Measurements from ENCODE around the gene PVALEF.
"Not testable (repeated sequence)": the region's sequence is repeated elsewhere in the genome, so short reads cannot be mapped to it uniquely, and the experiment has no call there.

PVALEF gene

DNA sequence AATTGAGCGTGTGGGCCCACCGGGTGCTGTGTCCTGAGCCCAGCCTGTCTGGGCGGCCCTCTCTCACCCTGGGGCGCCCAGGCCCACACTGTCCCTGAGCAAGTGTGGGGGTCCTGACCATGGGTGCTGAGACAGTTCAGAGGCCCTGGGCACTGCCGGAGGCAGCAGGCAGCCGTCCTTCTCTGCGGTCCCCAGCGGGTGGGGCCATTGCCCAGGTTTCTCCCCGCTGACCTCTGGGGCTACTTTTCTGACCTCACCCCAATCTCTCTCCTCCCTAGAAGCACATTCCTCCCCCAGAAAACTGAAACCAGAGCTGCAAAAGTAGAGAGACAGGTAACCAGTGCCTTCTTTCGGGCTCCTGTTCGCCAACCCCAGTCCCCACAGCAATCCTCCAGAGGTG, 36.0 kb upstream of the PVALEF start:
- DNase-seq, result no peak

DNA sequence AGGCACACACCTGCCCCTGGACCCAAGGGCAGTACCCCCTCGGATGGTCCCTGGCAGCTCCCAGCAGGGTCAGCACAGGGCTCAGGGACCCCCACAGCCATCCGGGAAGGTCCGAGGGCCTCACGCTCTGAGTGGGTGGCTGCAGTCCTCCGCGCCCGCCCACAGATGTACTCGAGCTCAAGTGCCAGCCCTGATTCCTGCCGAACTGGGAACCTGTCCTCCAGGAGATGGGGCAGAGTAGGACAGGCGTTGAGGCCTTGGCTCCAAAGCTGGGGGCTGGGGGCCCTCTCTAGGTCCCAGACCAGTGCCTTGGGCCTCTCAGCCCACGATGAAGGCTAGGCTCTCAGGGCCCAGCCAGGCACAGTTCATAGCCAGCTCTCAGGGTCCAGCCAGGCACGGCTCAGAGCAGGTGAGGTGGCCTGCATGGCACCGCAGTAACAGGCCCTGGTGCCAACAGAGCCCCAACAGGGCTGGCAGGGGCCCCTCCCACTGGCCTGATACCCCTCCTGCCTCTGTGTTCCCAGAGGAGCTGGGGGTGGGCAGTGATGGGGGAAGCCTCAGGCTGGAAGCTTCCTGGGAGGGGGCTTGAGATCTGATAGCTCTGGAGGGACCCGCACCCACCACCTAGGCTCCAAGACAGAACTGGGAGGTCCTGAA, 35.5 kb upstream of the PVALEF start:
- DNase-seq, result no peak

DNA sequence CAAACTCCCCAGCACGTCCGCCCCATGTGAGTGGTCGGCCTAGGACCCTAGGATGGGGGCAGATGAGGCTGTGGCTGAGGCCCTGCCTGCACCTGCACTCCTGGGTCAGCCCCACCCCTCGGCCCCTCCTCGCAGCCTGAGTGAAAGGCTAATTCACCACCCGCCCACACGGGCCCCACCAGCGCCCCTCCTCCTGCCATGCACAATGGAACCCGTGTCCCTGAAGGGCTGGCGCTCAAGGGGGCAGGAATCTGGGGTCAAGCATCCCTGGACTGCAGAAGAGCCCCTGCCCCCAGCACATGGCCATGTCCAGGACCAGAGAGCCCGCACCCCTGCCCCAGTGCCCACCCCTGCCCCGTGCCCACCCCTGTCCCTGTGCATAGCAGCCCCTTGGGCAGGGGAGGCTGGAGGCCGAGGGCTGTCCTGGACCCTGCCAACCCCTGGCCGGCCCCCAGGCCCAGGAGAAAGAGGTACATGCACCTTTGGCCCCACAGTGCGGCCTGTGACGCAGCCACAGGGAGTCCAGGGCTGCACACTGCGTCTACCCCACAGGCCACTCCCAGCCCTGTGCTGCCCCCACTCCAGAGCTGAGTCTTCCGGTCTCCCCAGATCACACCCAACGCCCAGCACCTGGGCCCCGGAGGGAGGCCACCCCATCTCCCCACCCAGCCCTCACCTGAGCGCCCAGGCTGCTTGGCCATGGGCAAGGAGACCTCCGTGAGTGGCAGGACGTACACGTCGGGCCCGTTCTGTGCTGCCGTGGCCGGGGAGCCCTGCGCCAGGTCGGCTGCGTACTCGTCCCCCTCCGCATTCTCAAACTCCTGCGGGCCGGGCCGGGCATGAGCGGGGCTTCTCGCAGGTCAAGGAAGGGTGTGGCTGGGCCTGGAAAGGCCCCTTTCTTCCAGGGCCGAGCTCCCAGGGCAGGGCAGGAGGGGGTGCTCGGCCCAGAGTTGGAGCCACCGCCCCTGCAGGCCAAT, 34.6 kb upstream of the PVALEF start:
- DNase-seq, result no peak

GRCh38 chr17:81131486-81132196, 33.7 kb upstream of the PVALEF start:
- no peak for DNase-seq

DNA sequence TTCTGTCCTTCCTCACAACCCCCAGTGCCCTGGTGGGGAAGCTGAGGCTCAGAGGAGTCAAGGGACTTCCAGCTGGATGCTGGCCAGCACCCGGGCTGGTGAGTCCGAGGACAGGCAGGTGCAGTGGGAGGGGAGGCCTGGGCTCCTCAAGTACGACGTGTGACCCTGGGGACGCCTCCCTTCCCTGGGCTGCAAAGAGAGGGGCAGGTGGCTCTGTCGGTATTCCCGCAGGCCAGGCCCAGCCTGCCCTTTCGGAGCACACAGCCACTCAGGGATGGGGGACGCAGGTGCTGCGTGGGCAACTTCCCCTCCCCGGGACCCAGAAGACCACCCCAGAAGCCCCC, 33.1 kb upstream of the PVALEF start:
- no peak for DNase-seq

DNA sequence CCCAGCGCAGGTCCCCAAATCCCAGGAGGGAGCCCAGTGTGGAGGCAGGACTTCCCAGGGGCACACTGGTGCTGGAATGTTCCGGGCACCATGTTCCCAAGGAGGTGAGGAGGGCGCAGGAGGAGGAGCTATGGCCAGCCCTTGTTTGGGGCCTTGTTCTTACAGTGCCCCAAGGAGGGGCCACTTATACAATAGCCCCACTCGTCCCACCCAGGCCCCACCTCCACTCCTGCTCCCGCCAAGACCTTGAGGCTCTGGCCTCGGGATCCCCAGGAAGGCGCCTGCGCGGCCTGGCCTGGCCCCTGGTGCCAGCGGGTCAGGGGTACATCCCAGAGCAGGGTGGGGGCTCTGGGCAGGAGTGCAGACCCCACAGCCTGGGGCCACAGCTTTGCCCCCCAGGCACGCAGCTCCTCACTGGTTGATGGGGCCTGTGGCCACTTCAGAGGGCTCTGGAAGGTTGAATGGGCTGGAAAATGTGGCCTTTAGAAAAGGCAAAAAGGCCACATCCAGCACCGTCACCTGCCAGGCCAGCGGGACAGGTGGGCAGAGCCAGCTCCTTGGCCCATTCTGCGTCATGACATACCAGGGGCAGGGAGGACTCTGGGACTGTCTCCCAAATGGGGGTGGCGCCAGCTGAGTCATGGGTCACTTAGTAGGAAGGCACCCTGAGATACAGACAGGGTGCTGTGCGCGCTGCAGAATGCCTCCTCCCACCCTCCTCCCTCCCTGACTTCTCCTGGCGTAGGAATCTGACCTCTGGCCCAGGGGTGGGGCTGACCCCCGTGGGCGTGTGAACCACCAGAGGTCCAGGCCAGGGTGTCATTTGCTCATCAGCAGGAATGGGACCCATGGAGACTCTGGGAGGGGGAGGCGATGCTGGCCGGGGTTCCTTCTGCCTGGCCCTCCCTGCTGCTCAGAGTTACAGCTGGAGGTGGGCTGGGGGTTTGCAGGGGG, 32.3 kb upstream of the PVALEF start:
- no peak for DNase-seq

DNA sequence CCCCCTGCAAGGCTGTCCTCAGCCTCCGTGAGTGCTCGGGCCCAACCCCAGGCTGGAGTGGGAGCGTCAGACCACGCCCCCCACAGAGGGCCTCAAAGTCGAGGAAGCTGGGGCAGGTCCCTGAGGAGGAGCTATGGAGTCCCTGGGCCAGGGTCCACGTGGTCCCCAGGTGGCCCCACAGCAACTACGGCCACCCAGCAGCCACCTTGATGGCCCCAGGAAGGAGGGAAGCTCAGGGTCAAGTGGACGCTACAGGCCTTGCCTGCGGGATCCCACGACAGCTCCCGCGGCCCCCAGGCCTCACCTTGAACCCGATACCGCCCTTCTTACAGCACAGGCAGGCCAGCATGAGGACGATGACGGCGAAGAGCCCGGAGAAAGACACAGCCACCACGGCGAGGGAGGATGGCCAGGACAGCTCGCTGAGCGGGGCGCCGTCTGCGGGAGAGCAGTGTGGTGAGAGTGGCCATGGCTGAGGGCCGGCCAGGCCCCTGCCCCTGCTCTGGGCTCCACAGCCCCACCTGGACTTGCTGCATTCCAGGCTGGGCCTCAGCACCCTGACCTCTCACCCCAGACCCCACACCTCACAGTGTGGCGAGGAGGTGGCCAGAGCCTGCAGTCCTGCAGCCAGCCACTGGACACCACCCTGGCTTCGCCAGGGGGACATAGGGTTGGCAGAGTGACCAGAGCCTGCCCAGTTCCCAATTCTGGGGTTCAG, 31.1 kb upstream of the PVALEF start:
- DNase-seq, result no peak

DNA sequence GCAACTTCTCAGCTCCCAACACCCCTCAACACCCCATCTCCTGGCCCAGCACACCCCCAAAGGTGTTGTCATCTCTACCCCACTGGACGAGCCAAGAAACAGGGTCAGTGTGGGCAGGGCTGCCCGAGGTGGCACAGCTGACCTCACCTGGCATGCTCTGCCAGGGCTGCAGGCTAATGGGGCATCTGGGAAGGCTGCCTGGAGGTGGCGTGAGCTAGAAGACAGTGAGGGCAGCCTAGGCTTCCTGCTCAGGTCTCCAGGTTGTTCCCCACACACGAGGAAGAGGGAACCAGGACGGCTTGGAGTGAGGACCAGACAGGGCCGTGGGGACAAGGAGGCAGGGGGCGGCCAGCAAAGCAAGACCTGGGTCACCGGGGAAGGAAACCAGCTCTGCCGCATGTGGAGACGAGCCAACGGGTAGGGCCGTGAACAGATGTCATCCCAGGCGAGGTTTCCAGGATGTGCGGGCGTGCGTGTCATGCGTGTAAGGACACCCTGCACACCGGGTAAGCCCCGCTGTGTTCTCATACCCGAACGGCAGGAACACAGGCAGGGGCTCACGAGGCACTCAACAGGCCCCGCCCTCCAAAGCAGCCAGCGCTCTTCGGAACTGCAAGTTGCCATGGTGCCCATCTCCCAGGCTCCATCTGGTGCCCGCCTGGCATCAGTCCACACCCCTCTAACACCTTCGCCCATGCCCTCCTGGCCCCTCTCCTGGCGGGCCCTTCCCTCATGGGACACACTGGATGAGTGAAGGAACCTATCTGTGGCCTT, 29.6 kb upstream of the PVALEF start:
- DNase-seq, result peak; percentile 94

DNA sequence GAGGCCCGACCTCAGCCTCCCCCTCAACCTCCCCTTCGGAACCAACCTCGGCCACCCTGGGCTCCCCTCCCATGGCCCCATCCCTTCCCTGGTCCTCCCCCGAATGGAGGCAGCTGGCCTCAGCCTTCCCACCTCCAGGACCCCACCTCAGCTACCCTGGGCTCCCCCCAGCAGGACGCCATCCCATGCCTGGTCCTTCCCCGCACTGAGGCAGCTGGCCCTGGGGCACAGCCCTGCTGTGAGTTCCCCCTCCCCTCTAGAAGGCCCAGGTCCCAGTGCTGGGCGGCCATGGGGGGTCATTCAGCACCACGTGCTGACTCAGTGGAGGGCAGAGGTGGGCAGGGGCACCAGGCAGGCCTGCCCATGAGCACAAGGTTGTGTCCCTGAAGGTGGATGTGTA, 28.9 kb upstream of the PVALEF start:
- DNase-seq, result no peak

DNA sequence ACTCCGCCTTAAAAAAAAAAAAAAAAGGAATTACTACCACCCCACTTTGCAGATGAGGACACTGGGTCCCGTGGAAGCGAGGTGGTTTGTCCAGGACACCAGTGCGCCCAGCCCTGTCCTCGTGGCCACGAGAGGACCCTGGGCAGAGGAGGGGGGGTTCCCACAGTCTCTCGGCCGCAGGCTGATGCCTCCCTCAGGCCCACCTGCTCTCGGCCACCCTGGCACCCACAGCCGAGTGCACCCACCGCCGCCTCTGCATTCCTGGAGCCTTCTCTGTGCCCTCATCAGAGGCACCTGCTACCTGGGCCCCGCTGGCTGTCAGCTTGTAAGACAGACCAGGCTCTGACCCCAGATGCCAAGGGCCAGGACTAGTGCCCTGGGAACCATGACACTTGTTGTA, 28.1 kb upstream of the PVALEF start:
- DNase-seq, result no peak

GRCh38 chr17:81138083-81138482, 27.2 kb upstream of the PVALEF start:
- no peak for DNase-seq

- DNase-seq, result no peak
Measured at GRCh38 chr17:81138500-81138899, 26.8 kb upstream of the PVALEF start.

DNA sequence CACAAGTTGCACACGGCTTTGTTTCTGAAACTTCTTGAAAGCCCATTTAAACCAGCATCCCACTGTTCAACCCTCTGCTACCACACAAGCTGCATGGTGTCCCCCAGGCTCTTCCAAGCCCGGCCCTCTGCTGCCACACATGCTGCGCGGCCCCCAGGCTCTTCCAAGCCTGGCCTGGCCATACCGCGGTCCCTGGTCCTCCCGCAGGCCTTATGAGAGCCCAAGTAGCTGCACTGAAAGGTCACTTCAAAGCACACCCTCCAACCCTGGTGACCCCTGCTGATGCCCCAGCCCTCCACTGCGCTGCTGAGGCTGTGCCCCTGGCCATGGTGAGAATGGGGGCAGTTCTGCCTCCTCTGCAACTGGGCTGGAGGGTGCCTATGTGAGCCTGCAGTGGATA, 25.9 kb upstream of the PVALEF start:
- DNase-seq, result no peak

GRCh38 chr17:81140018-81140417, 25.3 kb upstream of the PVALEF start:
- DNase-seq, result no peak

GRCh38 chr17:81140695-81141094, 24.6 kb upstream of the PVALEF start:
- no peak for DNase-seq

DNA sequence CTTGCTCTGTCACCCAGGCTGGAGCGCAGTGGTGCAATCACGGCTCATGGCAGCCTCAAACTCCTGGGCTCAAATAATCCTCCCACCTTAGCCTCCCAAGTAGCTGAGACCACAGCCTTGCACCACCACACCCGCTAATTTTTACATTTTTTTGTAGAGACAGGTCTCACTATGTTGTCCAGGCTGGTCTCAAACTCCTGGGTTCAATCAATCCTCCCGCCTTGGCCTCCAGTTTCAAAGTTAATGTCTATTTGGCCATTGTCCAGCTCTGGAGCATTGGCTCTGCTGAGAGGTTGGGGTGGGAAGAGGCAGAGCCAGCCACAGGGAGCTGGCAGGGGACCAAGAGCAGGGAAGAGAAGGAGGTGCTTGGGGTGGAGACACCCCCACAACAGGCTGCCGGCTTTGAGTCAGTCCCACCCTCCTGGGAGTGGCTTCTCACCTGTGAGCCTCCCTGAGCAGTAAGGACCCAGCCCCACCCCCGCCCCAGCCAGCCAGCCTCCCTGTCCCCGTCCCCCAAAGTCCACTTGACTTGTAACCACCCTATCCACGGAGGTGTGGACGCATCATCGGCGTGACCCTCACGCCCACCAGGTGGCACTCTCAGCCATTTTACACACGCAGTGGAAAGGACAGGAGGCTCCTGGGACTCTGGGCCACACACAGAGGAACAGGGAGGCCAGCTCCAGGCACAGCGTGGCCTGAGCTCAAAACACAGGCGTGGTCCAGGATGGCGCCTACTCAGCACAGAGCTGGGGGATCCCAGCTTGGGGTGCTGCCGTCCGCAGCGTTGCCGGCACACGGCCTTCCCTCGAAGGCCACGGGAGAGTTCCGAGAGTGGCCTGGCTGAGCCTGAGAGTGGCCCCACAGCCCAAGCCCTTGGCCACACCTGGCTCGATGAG, 22.8 kb upstream of the PVALEF start:
- DNase-seq, result peak; percentile 87

DNA sequence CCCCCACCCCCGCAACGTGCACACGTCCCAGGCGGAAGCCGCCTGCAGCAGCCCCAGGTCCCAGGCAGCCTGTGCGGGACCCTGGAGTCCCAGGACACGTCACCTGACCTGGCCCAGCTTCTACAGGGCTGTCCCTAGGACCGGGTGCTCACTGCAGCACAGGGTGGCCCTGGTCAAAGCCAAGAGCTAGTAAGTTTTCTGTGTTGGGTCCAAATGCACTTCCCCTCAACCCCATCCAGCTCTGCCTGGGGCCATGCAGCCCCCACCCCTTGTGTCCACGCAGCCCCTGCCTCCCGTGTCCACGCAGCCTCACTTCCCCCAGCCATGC, 22.1 kb upstream of the PVALEF start:
- no peak for DNase-seq

- no peak for DNase-seq
Measured at GRCh38 chr17:81143717-81144422, 21.4 kb upstream of the PVALEF start.

- DNase-seq, result no peak
Measured at GRCh38 chr17:81144423-81144781, 20.9 kb upstream of the PVALEF start.

- DNase-seq, result not testable (repeated sequence)
Measured at GRCh38 chr17:81146208-81146607, 19.1 kb upstream of the PVALEF start.

Data from NCI-H345 (cell line).